HG03039 (cell line): ENCODE measurements around the gene LCN15.
"Not testable (repeated sequence)": the region's sequence is repeated elsewhere in the genome, so short reads cannot be mapped to it uniquely, and the experiment has no call there.

ENCODE experiments used
- ATAC-seq: cut with Tn5 transposase; IDR thresholded peaks from one replicate; pipeline ENCODE4 v1.9.1; 2021; ENCODE audit warnings: mild to moderate bottlenecking, moderate library complexity; ENCODE audit not compliant: unreplicated experiment

Gene LCN15

GRCh38 chr9:136794281-136794999 lies 30.1 kb upstream of the LCN15 start:
- ATAC-seq, result no peak

GRCh38 chr9:136793086-136793946 lies 29.0 kb upstream of the LCN15 start:
- no peak for ATAC-seq

- no peak for ATAC-seq
Observed at GRCh38 chr9:136792321-136793085, 28.2 kb upstream of the LCN15 start.

GRCh38 chr9:136791516-136792276 lies 27.4 kb upstream of the LCN15 start:
- ATAC-seq, result no peak

- peak; percentile 74 for ATAC-seq
Observed at GRCh38 chr9:136790640-136791515, 26.6 kb upstream of the LCN15 start, which contains the start of gene TMEM141. TMEM141 (plus strand) TSS chr9:136791344; CDS start chr9:136791371, 27 bp downstream.

GRCh38 chr9:136789523-136789937 lies 25.2 kb upstream of the LCN15 start:
- ATAC-seq, result no peak

GRCh38 chr9:136788644-136789522 lies 24.6 kb upstream of the LCN15 start:
- not testable (repeated sequence) for ATAC-seq

GRCh38 chr9:136787690-136788400 lies 23.5 kb upstream of the LCN15 start:
- ATAC-seq, result no peak

- not testable (repeated sequence) for ATAC-seq
Observed at GRCh38 chr9:136786983-136787382, 22.7 kb upstream of the LCN15 start.

- ATAC-seq, result no peak
Observed at GRCh38 chr9:136786451-136786850, 22.1 kb upstream of the LCN15 start.

GRCh38 chr9:136785565-136786355 lies 21.4 kb upstream of the LCN15 start:
- not testable (repeated sequence) for ATAC-seq

GRCh38 chr9:136784997-136785361 lies 20.7 kb upstream of the LCN15 start:
- no peak for ATAC-seq

- no peak for ATAC-seq
Observed at GRCh38 chr9:136784249-136784996, 20.1 kb upstream of the LCN15 start.

- no peak for ATAC-seq
Observed at GRCh38 chr9:136782452-136782851, 18.1 kb upstream of the LCN15 start.

GRCh38 chr9:136779808-136780207 lies 15.5 kb upstream of the LCN15 start:
- ATAC-seq, result no peak

GRCh38 chr9:136777359-136777758 lies 13.0 kb upstream of the LCN15 start:
- no peak for ATAC-seq
